HuH-7 (cell line): Measurements from ENCODE around the gene IMPACT.

Experiments used
- DNase-seq: peaks from one replicate; pipeline ENCODE4 v3.0.0; 2011; ENCODE audit warnings: low spot score

Gene IMPACT

GRCh38 chr18:24426398-24427294 is at the start of gene IMPACT:
Gene IMPACT (plus strand): TSS chr18:24426670. CDS start chr18:24426757, 87 bp downstream.
- DNase-seq, result peak; percentile 70

GRCh38 chr18:24378598-24378997 is 47.9 kb upstream of the IMPACT start:
- no peak for DNase-seq

GRCh38 chr18:24380163-24380747 is 46.2 kb upstream of the IMPACT start:
- DNase-seq, result no peak

- DNase-seq, result no peak
Measured at GRCh38 chr18:24381126-24381525, 45.3 kb upstream of the IMPACT start.

GRCh38 chr18:24386681-24387080 is 39.8 kb upstream of the IMPACT start:
- no peak for DNase-seq

GRCh38 chr18:24388957-24389356 is 37.5 kb upstream of the IMPACT start:
- DNase-seq, result no peak

- no peak for DNase-seq
Measured at GRCh38 chr18:24395049-24395795, 31.2 kb upstream of the IMPACT start.

GRCh38 chr18:24396082-24396633 is 30.3 kb upstream of the IMPACT start:
- no peak for DNase-seq

- peak; percentile 23 for DNase-seq
Measured at GRCh38 chr18:24397131-24397693, 29.3 kb upstream of the IMPACT start.

GRCh38 chr18:24397694-24398368 is 28.6 kb upstream of the IMPACT start, which contains the start of gene OSBPL1A:
Gene OSBPL1A (minus strand): TSS chr18:24397824. CDS start chr18:24377533, 20,291 bp downstream.
- peak; percentile 83 for DNase-seq

- no peak for DNase-seq
Measured at GRCh38 chr18:24398540-24398939, 27.9 kb upstream of the IMPACT start.

- DNase-seq, result no peak
Measured at GRCh38 chr18:24400587-24400986, 25.9 kb upstream of the IMPACT start.

GRCh38 chr18:24402209-24402785 is 24.2 kb upstream of the IMPACT start:
- DNase-seq, result no peak

- no peak for DNase-seq
Measured at GRCh38 chr18:24403076-24403475, 23.4 kb upstream of the IMPACT start.

GRCh38 chr18:24404591-24404990 is 21.9 kb upstream of the IMPACT start:
- DNase-seq, result no peak

- no peak for DNase-seq
Measured at GRCh38 chr18:24408496-24408895, 18.0 kb upstream of the IMPACT start.

GRCh38 chr18:24413148-24413547 is 13.3 kb upstream of the IMPACT start:
- DNase-seq, result no peak

GRCh38 chr18:24414349-24415003 is 12.0 kb upstream of the IMPACT start:
- DNase-seq, result no peak

GRCh38 chr18:24417480-24417879 is 9.0 kb upstream of the IMPACT start:
- DNase-seq, result no peak

GRCh38 chr18:24420551-24420950 is 5.9 kb upstream of the IMPACT start:
- no peak for DNase-seq
